Measurements from ENCODE around the gene COG5.
"Not testable (repeated sequence)": the region's sequence is repeated elsewhere in the genome, so short reads cannot be mapped to it uniquely, and the experiment has no call there.

Gene COG5

GRCh38 chr7:107168233-107169119 is 395.2 kb downstream of the COG5 start, which contains the start of gene HBP1:
Gene HBP1 (plus strand): TSS chr7:107169003. CDS start chr7:107179894, 10,891 bp downstream.
- DNase-seq (ENCODE audit: insufficient read length, low spot score) (peak; percentile 76), FAIRE-seq (peak; percentile 99)

- DNase-seq (ENCODE audit: insufficient read length, low spot score) (no peak), FAIRE-seq (peak; percentile 79)
Measured at GRCh38 chr7:107167483-107168232, 396.1 kb downstream of the COG5 start.

GRCh38 chr7:107166736-107167426 is 396.8 kb downstream of the COG5 start:
- no peak for DNase-seq (ENCODE audit: insufficient read length, low spot score)
- no peak for FAIRE-seq

- FAIRE-seq (no peak), DNase-seq (ENCODE audit: insufficient read length, low spot score) (no peak)
Measured at GRCh38 chr7:107165341-107165740, 398.4 kb downstream of the COG5 start.

- DNase-seq (ENCODE audit: insufficient read length, low spot score) (no peak), FAIRE-seq (no peak)
Measured at GRCh38 chr7:107164092-107164491, 399.6 kb downstream of the COG5 start.

- FAIRE-seq (no peak), DNase-seq (ENCODE audit: insufficient read length, low spot score) (no peak)
Measured at GRCh38 chr7:107162475-107162874, 401.2 kb downstream of the COG5 start.

GRCh38 chr7:107161415-107161814 is 402.3 kb downstream of the COG5 start:
- FAIRE-seq: no peak

GRCh38 chr7:107160389-107160788 is 403.3 kb downstream of the COG5 start:
- FAIRE-seq (no peak), DNase-seq (ENCODE audit: insufficient read length, low spot score) (no peak)

More at GRCh38 chr7:107161415-107161814, 402.3 kb downstream of the COG5 start:
- no peak for DNase-seq (ENCODE audit: insufficient read length, low spot score)

- no peak for FAIRE-seq
Measured at GRCh38 chr7:107158028-107158427, 405.7 kb downstream of the COG5 start.

GRCh38 chr7:107157091-107157490 is 406.6 kb downstream of the COG5 start:
- FAIRE-seq (no peak), DNase-seq (ENCODE audit: insufficient read length, low spot score) (no peak)

More at GRCh38 chr7:107158028-107158427, 405.7 kb downstream of the COG5 start:
- DNase-seq (ENCODE audit: insufficient read length, low spot score): no peak

GRCh38 chr7:107155726-107156125 is 408.0 kb downstream of the COG5 start:
- FAIRE-seq: not testable (repeated sequence)

GRCh38 chr7:107154826-107155225 is 408.9 kb downstream of the COG5 start:
- FAIRE-seq (no peak), DNase-seq (ENCODE audit: insufficient read length, low spot score) (no peak)

More at GRCh38 chr7:107155726-107156125, 408.0 kb downstream of the COG5 start:
- not testable (repeated sequence) for DNase-seq (ENCODE audit: insufficient read length, low spot score)

GRCh38 chr7:107152011-107152410 is 411.7 kb downstream of the COG5 start:
- FAIRE-seq: no peak
- no peak for DNase-seq (ENCODE audit: insufficient read length, low spot score)

Measured in GM19239 (cell line).